ENCODE data around the gene FAR1. TPM values are rescaled to one million over a fixed set of nuclear protein-coding genes. Genes with fewer than 3 reads are reported as not detected.

The FAR1 gene
- polyA plus RNA-seq, 1 of the 3 experiments (the other 2 are of a cell fraction), result 29.0 TPM

GRCh38 chr11:13781153-13781552 is 112.7 kb downstream of the FAR1 start:
- no peaks in the 10 kb centered on the region for H3F3A ChIP-seq (replicated peaks; ENCODE audit: insufficient read depth)
- H3K36me3 ChIP-seq (replicated peaks in 1 of 2; ENCODE audit: control insufficient read depth in 1 of 2, insufficient read depth in 2 of 2, low read length in 1 of 2), result no peaks in the 10 kb centered on the region
- H3K4me2 ChIP-seq, result no peak overlapping the region
- no peak overlapping the region for H3K27ac ChIP-seq (ENCODE audit: low read depth in 2 of 2, low read length in 1 of 2)
- no peaks in the 10 kb centered on the region for H4K20me1 ChIP-seq (ENCODE audit: insufficient read depth)
- no peak overlapping the region for H2AFZ ChIP-seq (ENCODE audit: low read depth)
- H3K9me2 ChIP-seq, result no peaks in the 10 kb centered on the region
- DNase-seq, result no peak
- CTCF ChIA-PET, result interaction anchor here (2.5 kb wide), 1 partner anchor 9 kb away, joined by 9 read pairs; no protein-coding TSS in a partner anchor
- H3K9me3 ChIP-seq, result no peaks in the 10 kb centered on the region
- H3K4me3 ChIP-seq (ENCODE audit: low read depth in 2 of 2, low read length in 1 of 2), result no peak overlapping the region
- no peak overlapping the region for H3K9ac ChIP-seq
- POLR2A ChIA-PET, result no interaction called here
- H3K4me1 ChIP-seq (ENCODE audit: control insufficient read depth in 1 of 2, insufficient read depth in 2 of 2, low read depth in 1 of 2, low read length in 1 of 2), result no peaks in the 10 kb centered on the region; a peak in 1 of 4 replicates
- TF ChIP-seq FOSL2 (IDR thresholded peaks at IDR 0.05; ENCODE audit: borderline replicate concordance, low read depth) (no peak), MEF2A (IDR thresholded peaks at IDR 0.05; ENCODE audit: borderline replicate concordance, low read depth) (no peak), USF1 (IDR thresholded peaks at IDR 0.05; ENCODE audit: borderline replicate concordance, low read depth) (no peak), SIN3A (IDR thresholded peaks at IDR 0.05; ENCODE audit: borderline replicate concordance, low read depth, low read length) (no peak)
- 0 out of 2 replicates have a peak, but pooled peaks cover 5% of the 10 kb centered on the region for H3K27me3 ChIP-seq (ENCODE audit: insufficient read depth)
- 25% methylated on average over 6 of the region's 6 CpGs for WGBS (ENCODE audit: low lambda C conversion rate)
- H3K79me2 ChIP-seq (ENCODE audit: insufficient read depth), result no peaks in the 10 kb centered on the region

Small RNA genes lying within 50 kb of the gene (small RNA-seq; reads per million reads assigned to genes)
- gene AC013828.1, result 0 reads per million in 7 experiments
- 0 reads per million in 7 experiments for gene RF00019
- 0 reads per million in 7 experiments for gene RPL39P26

Other genes starting within 250 kb of the FAR1 start
- 23.0 and 29.5 TPM in 2 replicates for gene BTBD10, start 205.4 kb upstream of the FAR1 start, polyA plus RNA-seq (2012; rRNA removed)
- not detected in 2 replicates for gene PTH, start 172.7 kb upstream of the FAR1 start, polyA plus RNA-seq (2012; rRNA removed)

All from SK-N-SH (cell line).